ENCODE data around the gene CD6. TPM values are rescaled to one million over a fixed set of nuclear protein-coding genes. Genes with fewer than 3 reads are reported as not detected.

The CD6 gene
- total and polyA plus RNA-seq, 2 donors (not counting 3 experiments of a cell fraction or from before 2014, with no cell fraction given), result not detected

- Histone ChIP-seq H3K9me1 (replicated peaks; ENCODE audit: control insufficient read depth, extremely low read depth, insufficient read depth, low read length) (no peaks in the 10 kb centered on the region), H3K4me3 (replicated peaks in 1 of 3; ENCODE audit: insufficient read depth in 1 of 3, low read depth in 1 of 3, low read length in 3 of 3) (no peak overlapping the region), H3K27ac (ENCODE audit: insufficient read depth, low read depth, low read length) (no peak overlapping the region), H3K4me2 (ENCODE audit: insufficient read depth, low read length) (no peak overlapping the region), H2AFZ (ENCODE audit: low read depth, low read length) (no peak overlapping the region), H4K20me1 (replicated peaks; ENCODE audit: control insufficient read depth, extremely low read depth, insufficient read depth, low read length) (no peaks in the 10 kb centered on the region), H3K9me3 (replicated peaks; ENCODE audit: control insufficient read depth, insufficient read depth, low read length) (no peaks in the 10 kb centered on the region), H3K9ac (replicated peaks; ENCODE audit: extremely low read depth, insufficient read depth, low read length) (no peak overlapping the region), H3K27me3 (ENCODE audit: control insufficient read depth in 2 of 2, insufficient read depth in 2 of 2, low read length in 2 of 2) (peaks cover 2 to 7% of the 10 kb centered on the region in 2 experiments), H3K4me1 (ENCODE audit: control insufficient read depth, extremely low read depth, insufficient read depth, low read length) (no peaks in the 10 kb centered on the region), H3K79me2 (ENCODE audit: control insufficient read depth, insufficient read depth, low read length) (no peaks in the 10 kb centered on the region), H3K36me3 (ENCODE audit: control insufficient read depth in 2 of 2, extremely low read depth in 1 of 2, insufficient read depth in 2 of 2, low read length in 2 of 2) (no peaks in the 10 kb centered on the region)
- POLR2A ChIA-PET, result no interaction called here
- BruUV-seq (replicated peaks), result no TSS peak
- DNase-seq (ENCODE audit: low read depth, low spot score), result no peak
- dilution Hi-C loops (cut with MboI; ENCODE audit: extremely low pct_ligation_motif_present, low sequenced_read_pairs), result no loop called here
- TF ChIP-seq JUN (IDR thresholded peaks at IDR 0.05; ENCODE audit: borderline replicate concordance, insufficient read depth, insufficient read length, low read depth), result no peak
- TF ChIP-seq FOS (IDR thresholded peaks at IDR 0.05; ENCODE audit: borderline replicate concordance, insufficient read depth, low read length), result no peak
- no peak for TF ChIP-seq CTCF (IDR thresholded peaks at IDR 0.05; ENCODE audit: extremely low read depth in 1 of 2, insufficient read depth in 1 of 2, low read depth in 1 of 2, low read length in 2 of 2)
- no peak for TF ChIP-seq POLR2A (IDR thresholded peaks at IDR 0.05; ENCODE audit: low read depth, low read length)
- TF ChIP-seq MAX (IDR thresholded peaks at IDR 0.05; ENCODE audit: insufficient read depth, insufficient read length), result no peak
- TF ChIP-seq GATA2 (IDR thresholded peaks at IDR 0.05; ENCODE audit: insufficient read depth, insufficient read length, low read depth, low read length), result no peak
- no peak for TF ChIP-seq MYC (IDR thresholded peaks at IDR 0.05; ENCODE audit: low read depth, low read length)
- no peak for TF ChIP-seq POLR2AphosphoS5 (IDR thresholded peaks at IDR 0.05; ENCODE audit: insufficient read depth, low read depth, low read length)
- TF ChIP-seq EZH2 (IDR thresholded peaks at IDR 0.05; ENCODE audit: borderline replicate concordance, low read depth, low read length, severe bottlenecking), result no peak
- intact Hi-C loops (cut with micrococcal nuclease), result no loop called here
- CTCF ChIA-PET, result no interaction called here
- no peak for FAIRE-seq
These were observed 52.5 kb downstream of the CD6 start for GRCh38 chr11:61023966-61024295.
